GM12892 (cell line): Measurements from ENCODE around the gene PSMF1.

ENCODE experiments used
- POLR2A ChIP-seq: IDR thresholded peaks from 2 replicates; pipeline ENCODE4 v1.6.1; 2011; ENCODE audit warnings: low read depth, low read length, control low read depth
- POLR2AphosphoS5 ChIP-seq: IDR thresholded peaks from 2 replicates; pipeline ENCODE4 v1.6.1; 2011; ENCODE audit warnings: low read depth, low read length, control low read depth
- TAF1 ChIP-seq: IDR thresholded peaks from 2 replicates; pipeline ENCODE4 v1.6.1; 2011; ENCODE audit warnings: low read depth, mild to moderate bottlenecking, control low read depth, low read length, borderline replicate concordance

DNA sequence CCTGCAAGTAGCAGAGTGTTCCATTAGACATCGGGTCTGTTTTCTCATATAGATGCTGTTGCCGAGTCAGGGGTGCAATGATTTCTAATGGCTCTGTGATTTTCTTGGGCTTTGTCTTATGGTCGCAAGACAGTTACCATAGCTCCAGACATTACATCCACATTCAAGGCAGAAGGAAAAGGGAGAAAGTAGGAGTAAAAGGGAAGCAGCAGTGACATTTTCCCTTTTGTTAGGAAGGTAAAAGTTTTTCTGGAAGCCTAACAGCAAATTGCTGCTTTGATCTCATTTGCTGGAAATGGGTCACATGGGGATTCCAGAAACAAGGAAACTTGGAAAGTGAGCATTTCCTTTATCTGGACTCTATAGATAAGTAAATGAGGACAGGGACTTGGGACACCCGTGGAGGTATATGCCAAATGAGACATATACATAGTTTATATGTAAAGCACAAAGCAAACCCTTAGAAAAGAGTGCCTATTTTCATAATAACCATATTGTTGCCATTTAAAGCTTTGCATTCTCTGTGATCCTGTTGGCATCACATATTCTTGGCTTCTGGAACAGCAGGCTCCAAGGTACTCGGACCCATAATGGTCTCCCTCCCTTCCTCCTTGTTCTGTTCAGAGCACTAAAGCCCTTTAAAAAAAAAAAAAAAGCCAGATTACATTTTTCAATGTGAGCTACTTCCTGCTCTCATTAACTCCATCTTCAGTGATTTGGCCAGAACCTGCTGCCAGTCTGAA, 84.5 kb downstream of the PSMF1 start, which contains the start of gene C20orf202:
- TF ChIP-seq TAF1 (no peak), POLR2A (no peak), POLR2AphosphoS5 (no peak)
